ENCODE data around the gene CDC6. TPM values are rescaled to one million over a fixed set of nuclear protein-coding genes. Genes with fewer than 3 reads are reported as not detected.
"Not testable (repeated sequence)": the region's sequence is repeated elsewhere in the genome, so short reads cannot be mapped to it uniquely, and the experiment has no call there.

The CDC6 gene
- total RNA-seq, 2 experiments from 2014 or later, result 105 to 171 TPM

DNA sequence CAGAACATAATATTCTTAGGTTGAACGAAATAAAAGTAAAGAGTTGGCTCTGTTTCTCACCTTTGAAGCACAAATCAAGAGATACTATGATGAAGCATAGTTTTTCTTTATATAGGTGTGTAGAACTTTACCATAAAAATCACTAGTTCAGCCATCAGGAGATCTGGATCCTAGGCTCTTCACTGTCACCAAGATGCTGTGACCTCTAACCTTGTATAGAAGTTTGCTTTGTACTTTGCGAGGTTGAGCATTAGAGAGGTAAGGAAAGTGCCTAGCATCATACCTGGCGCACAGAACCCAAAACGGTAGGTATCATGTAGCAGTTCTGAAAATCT is 553 bp upstream of the CDC6 start:
- POLR2A ChIA-PET, result no interaction called here
- CTCF ChIA-PET, result interaction anchor here (0.6 to 0.8 kb wide), 2 partner anchors 111 to 130 kb away, joined by 3 to 4 read pairs; no protein-coding TSS in a partner anchor
- intact Hi-C loops (cut with DNase I, micrococcal nuclease), result loop anchor here (1.0 to 10.0 kb wide), 16 partner anchors 31 to 1402 kb away; partner anchors contain the start of genes WIPF2 (in 2 of the 2), CASC3 (in 1 of the 2), CSF3 (in 1 of the 2) and LRRC3C (in 1 of the 2)
- Mint-ChIP-seq H3K27me3 (no peaks in the 10 kb centered on the region), H3K36me3 (ENCODE audit: low read depth) (peaks cover 45% of the 10 kb centered on the region), H3K27ac (peak overlapping the region; percentile 86), H3K9me3 (ENCODE audit: low read depth) (no peaks in the 10 kb centered on the region), H3K4me1 (peaks cover 66% of the 10 kb centered on the region), H3K4me3 (peak overlapping the region; percentile 100)
- ATAC-seq (no peak), DNase-seq (no peak)

DNA sequence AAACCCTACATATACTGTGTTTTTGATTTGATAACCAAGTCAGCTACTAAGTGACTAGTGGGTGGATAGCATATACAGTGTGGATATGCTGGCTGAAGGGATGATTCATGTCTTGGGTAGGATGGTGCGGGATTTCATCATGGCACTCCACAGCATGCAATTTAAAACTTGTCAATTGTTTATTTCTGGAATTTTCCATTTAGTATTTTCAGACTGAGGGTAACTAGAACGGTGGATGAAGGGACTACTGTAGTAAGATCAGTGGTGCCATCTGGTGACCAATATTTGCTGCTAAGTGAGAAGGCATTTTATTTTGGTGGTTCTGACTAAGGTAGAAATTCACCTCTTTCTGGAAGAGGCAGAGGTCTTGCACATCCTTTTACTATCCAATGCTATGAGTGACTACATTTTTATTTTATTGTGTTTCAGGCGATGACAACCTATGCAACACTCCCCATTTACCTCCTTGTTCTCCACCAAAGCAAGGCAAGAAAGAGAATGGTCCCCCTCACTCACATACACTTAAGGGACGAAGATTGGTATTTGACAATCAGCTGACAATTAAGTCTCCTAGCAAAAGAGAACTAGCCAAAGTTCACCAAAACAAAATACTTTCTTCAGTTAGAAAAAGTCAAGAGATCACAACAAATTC is 3.1 kb downstream of the CDC6 start:
- no peaks in the 10 kb centered on the region for H3K27me3 Mint-ChIP-seq
- intact Hi-C loops (cut with DNase I, micrococcal nuclease), result loop anchor here (1.0 kb wide), 3 partner anchors 88 to 277 kb away; no protein-coding TSS in a partner anchor
- peaks cover 57% of the 10 kb centered on the region for H3K4me1 Mint-ChIP-seq
- peaks cover 61% of the 10 kb centered on the region for H3K36me3 Mint-ChIP-seq (ENCODE audit: low read depth)
- peak overlapping the region; percentile 73 for H3K27ac Mint-ChIP-seq
- ChIA-PET POLR2A (interaction anchor here (1.4 to 1.8 kb wide), 2 partner anchors 16 to 72 kb away, joined by 9 to 10 read pairs; partner anchors contain the start of gene WIPF2), CTCF (interaction anchor here (0.7 to 4.9 kb wide), 10 partner anchors 10 to 227 kb away, joined by 3 to 34 read pairs (median 4); no protein-coding TSS in a partner anchor)
- peak overlapping the region; percentile 11 for H3K4me3 Mint-ChIP-seq
- ATAC-seq (no peak), DNase-seq (peak; percentile 64)
- H3K9me3 Mint-ChIP-seq (ENCODE audit: low read depth), result no peaks in the 10 kb centered on the region

DNA sequence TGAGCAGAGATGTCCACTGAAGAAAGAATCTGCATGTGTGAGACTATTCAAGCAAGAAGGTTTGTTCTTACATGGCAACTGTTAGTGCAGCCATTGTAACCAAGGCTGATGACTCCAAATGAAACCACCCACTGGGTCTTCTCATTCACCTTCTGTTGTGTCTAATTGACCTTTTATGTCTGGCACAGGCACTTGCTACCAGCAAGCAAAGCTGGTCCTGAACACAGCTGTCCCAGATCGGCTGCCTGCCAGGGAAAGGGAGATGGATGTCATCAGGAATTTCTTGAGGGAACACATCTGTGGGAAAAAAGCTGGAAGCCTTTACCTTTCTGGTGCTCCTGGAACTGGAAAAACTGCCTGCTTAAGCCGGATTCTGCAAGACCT is 3.6 kb downstream of the CDC6 start:
- Mint-ChIP-seq H3K4me1 (peaks cover 62% of the 10 kb centered on the region), H3K36me3 (ENCODE audit: low read depth) (peaks cover 66% of the 10 kb centered on the region), H3K27ac (peak overlapping the region; percentile 73), H3K27me3 (no peaks in the 10 kb centered on the region), H3K9me3 (ENCODE audit: low read depth) (no peaks in the 10 kb centered on the region), H3K4me3 (peak overlapping the region; percentile 11)
- no peak for DNase-seq
- intact Hi-C loops (cut with DNase I, micrococcal nuclease), result no loop called here
- CTCF ChIA-PET, result interaction anchor here (0.5 to 4.9 kb wide), 9 partner anchors 10 to 228 kb away, joined by 3 to 34 read pairs (median 4); no protein-coding TSS in a partner anchor
- no peak for ATAC-seq
- POLR2A ChIA-PET, result interaction anchor here (0.9 kb wide), 1 partner anchor 17 kb away, joined by 3 read pairs; no protein-coding TSS in a partner anchor

DNA sequence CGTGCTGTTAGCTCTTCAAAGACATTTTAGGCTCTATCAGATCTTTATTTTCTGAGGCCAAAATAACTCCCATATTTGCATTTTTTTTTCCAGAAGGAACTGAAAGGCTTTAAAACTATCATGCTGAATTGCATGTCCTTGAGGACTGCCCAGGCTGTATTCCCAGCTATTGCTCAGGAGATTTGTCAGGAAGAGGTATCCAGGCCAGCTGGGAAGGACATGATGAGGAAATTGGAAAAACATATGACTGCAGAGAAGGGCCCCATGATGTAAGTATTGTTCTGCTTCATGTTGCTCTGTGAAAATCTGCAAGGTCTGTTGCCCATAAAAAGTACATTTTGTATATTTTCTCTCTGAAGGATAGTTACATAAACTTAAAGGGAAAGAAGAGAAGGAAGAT is 5.7 kb downstream of the CDC6 start:
- intact Hi-C loops (cut with DNase I, micrococcal nuclease), result no loop called here
- Mint-ChIP-seq H3K27me3 (no peaks in the 10 kb centered on the region), H3K27ac (no peak overlapping the region), H3K4me1 (peaks cover 46% of the 10 kb centered on the region), H3K4me3 (no peak overlapping the region), H3K36me3 (ENCODE audit: low read depth) (peaks cover 73% of the 10 kb centered on the region), H3K9me3 (ENCODE audit: low read depth) (no peaks in the 10 kb centered on the region)
- ChIA-PET POLR2A (interaction anchor here (0.6 to 1.4 kb wide), 4 partner anchors 12 to 1371 kb away, joined by 3 to 5 read pairs (median 4); no protein-coding TSS in a partner anchor), CTCF (interaction anchor here (0.7 to 2.5 kb wide), 7 partner anchors 9 to 267 kb away, joined by 3 to 15 read pairs (median 4); no protein-coding TSS in a partner anchor)
- DNase-seq (no peak), ATAC-seq (no peak)

DNA sequence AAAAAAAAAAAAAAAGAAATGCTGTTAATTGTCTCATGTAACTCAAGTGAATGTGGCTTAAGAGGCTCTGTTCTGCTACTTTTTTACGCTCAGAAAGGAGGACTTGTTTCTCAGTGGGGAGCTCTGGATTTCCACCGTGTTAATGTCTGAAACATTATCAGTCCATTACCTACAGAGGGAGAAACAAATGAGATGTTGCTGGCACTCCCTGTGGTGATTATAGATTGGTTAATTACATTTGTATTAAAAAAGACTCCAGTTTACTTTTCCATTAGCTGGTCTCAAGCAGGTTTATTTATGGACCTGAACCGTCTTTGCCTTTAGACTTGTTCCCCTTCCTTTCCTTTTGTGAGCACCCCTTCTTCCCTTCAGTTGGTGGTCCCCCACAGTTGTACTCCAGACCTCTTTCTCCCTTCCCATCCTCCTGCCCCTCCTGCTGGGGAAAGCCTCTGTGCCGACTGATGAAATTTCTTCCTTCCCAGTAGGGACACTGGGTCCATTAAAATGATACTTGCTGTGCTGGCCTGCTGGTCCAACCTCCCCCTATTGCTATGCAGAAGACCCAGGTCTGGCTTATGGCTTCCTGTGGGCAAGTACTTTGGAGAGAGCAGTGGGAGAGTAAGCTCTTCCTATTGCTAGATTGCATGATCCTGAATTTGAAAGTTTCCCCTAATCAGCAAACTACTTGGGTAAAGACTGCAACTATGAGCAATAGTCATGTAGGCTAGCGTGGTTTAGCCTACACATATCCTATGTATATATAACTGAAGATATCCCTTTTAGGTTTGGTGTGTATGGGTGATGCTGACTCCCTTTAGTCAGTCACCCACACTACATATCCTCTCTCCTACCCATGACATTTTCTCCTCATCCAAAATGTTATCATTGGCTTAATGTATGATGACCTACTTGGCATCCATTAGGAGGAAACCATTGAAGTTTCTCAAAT is 8.1 kb downstream of the CDC6 start:
- Mint-ChIP-seq H3K9me3 (ENCODE audit: low read depth) (no peaks in the 10 kb centered on the region), H3K27ac (no peak overlapping the region), H3K36me3 (ENCODE audit: low read depth) (peaks cover 71% of the 10 kb centered on the region), H3K27me3 (no peaks in the 10 kb centered on the region), H3K4me1 (peaks cover 29% of the 10 kb centered on the region), H3K4me3 (no peak overlapping the region)
- POLR2A ChIA-PET, result interaction anchor here (0.9 to 2.1 kb wide), 3 partner anchors 12 to 49 kb away, joined by 3 to 8 read pairs (median 3); no protein-coding TSS in a partner anchor
- intact Hi-C loops (cut with DNase I, micrococcal nuclease), result no loop called here
- CTCF ChIA-PET, result interaction anchor here (0.6 to 0.9 kb wide), 4 partner anchors 76 to 285 kb away, joined by 3 to 7 read pairs (median 4); no protein-coding TSS in a partner anchor
- ATAC-seq (peak; percentile 89), DNase-seq (no peak)

DNA sequence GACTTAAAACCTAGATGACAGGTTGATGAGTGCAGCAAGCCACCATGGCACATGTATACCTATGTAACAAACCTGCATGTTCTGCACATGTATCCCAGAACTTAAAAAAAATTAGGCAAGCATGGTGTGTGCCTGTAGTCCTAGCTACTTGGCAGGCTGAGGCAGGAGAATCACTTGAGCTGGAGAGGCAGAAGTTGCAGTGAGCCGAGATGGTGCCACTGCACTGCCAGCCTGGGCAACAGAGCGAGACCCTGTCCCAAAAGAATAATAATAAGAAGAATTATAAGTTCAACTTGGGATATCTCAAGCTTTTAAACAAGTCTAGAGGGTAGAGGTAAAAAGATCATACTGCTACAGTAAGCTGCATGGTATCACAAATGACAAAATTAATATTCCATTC is 9.8 kb downstream of the CDC6 start:
- CTCF ChIA-PET, result interaction anchor here (0.6 to 1.4 kb wide), 2 partner anchors 13 to 105 kb away, joined by 3 to 4 read pairs; no protein-coding TSS in a partner anchor
- Mint-ChIP-seq H3K27ac (no peak overlapping the region), H3K4me3 (no peak overlapping the region), H3K27me3 (no peaks in the 10 kb centered on the region), H3K36me3 (ENCODE audit: low read depth) (peaks cover 75% of the 10 kb centered on the region), H3K4me1 (peaks cover 21% of the 10 kb centered on the region), H3K9me3 (ENCODE audit: low read depth) (no peaks in the 10 kb centered on the region)
- no peak for ATAC-seq
- POLR2A ChIA-PET, result interaction anchor here (0.6 to 0.7 kb wide), 4 partner anchors 8 to 42 kb away, joined by 3 to 5 read pairs (median 3); no protein-coding TSS in a partner anchor
- no peak for DNase-seq
- intact Hi-C loops (cut with DNase I, micrococcal nuclease), result no loop called here

DNA sequence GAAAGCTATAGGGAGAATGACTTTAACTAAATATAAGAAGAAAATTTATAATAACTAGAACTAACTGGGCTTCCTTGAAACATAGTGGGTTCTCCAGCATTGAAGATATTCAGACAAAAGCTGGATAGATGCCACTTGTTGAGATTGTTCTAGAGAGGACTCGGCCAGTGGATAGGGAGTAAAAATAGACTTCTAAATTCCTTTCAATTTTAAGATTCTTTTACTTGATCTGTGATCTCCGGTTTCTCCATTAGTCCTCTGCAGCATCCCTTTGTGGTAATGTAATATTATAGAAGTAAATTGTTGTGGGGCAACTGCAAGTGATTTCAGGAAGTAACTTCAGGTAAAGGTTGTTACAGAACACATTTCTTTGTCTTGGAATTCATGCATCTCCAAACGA is 11.0 kb downstream of the CDC6 start:
- Mint-ChIP-seq H3K27me3 (no peaks in the 10 kb centered on the region), H3K4me1 (peaks cover 24% of the 10 kb centered on the region), H3K27ac (no peak overlapping the region), H3K36me3 (ENCODE audit: low read depth) (peaks cover 80% of the 10 kb centered on the region), H3K9me3 (ENCODE audit: low read depth) (no peaks in the 10 kb centered on the region), H3K4me3 (no peak overlapping the region)
- intact Hi-C loops (cut with DNase I, micrococcal nuclease), result no loop called here
- DNase-seq (no peak), ATAC-seq (no peak)
- ChIA-PET CTCF (interaction anchor here (0.7 to 9.5 kb wide), 6 partner anchors 8 to 277 kb away, joined by 3 to 125 read pairs (median 4); no protein-coding TSS in a partner anchor), POLR2A (interaction anchor here (0.6 to 1.9 kb wide), 3 partner anchors 8 to 15 kb away, joined by 3 to 5 read pairs (median 3); no protein-coding TSS in a partner anchor)

DNA sequence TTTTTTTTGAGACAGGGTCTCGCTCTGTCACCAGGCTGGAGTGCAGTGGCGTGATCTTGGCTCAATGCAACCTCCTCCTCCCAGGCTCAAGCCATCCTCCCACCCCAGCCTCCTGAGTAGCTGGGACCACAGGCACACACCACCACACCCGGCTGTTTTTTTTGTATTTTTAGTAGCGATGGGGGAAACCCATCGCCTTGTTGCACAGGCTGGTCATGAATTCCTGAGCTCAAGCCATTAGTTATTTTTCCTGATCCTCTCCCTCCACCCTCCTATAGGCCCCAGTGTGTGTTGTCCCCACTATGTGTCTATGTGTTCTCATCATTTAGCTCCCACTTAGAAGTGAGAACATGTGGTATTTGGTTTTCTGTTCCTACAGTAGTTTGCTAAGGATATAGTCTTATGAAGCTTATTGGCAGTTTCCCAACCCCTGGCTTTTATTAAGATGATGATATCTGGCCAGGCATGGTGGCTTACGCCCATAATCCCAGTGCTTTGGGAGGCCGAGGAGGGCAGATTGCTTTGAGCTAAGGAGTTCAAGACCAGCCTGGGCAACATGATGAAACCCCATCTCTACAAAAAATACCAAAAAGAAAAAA is 11.6 kb downstream of the CDC6 start:
- H3K27ac Mint-ChIP-seq; DNase-seq; H3K4me3 Mint-ChIP-seq; ATAC-seq; H3K27me3 Mint-ChIP-seq; intact Hi-C loops (cut with DNase I, micrococcal nuclease); H3K9me3 Mint-ChIP-seq (ENCODE audit: low read depth): not testable (repeated sequence)
- peaks cover 80% of the 10 kb centered on the region for H3K36me3 Mint-ChIP-seq (ENCODE audit: low read depth)
- ChIA-PET POLR2A (interaction anchor here (0.7 to 1.9 kb wide), 3 partner anchors 8 to 91 kb away, joined by 3 to 8 read pairs (median 5); no protein-coding TSS in a partner anchor), CTCF (interaction anchor here (0.7 to 9.5 kb wide), 7 partner anchors 9 to 345 kb away, joined by 3 to 125 read pairs (median 5); no protein-coding TSS in a partner anchor)
- H3K4me1 Mint-ChIP-seq, result peaks cover 26% of the 10 kb centered on the region

DNA sequence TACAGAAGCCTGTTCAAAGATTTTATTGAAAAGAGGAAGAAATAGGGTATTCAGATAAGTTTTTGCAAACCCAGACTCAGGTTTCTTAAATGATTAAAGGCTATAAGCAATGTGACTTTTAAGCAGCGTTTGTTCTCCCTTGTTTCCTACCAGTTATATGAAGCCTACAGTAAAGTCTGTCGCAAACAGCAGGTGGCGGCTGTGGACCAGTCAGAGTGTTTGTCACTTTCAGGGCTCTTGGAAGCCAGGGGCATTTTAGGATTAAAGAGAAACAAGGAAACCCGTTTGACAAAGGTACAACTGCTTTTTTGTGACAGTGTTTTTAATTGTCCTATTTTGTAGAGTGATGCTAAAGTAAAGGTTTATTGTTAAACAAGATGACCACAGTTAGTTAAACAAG is 13.6 kb downstream of the CDC6 start:
- CTCF ChIA-PET, result interaction anchor here (0.6 to 9.5 kb wide), 3 partner anchors 11 to 53 kb away, joined by 3 to 125 read pairs (median 34); no protein-coding TSS in a partner anchor
- intact Hi-C loops (cut with DNase I, micrococcal nuclease), result no loop called here
- H3K27me3 Mint-ChIP-seq, result no peaks in the 10 kb centered on the region
- no peak for ATAC-seq
- H3K4me1 Mint-ChIP-seq, result peaks cover 16% of the 10 kb centered on the region
- peaks cover 68% of the 10 kb centered on the region for H3K36me3 Mint-ChIP-seq (ENCODE audit: low read depth)
- H3K27ac Mint-ChIP-seq, result no peak overlapping the region
- no peak overlapping the region for H3K4me3 Mint-ChIP-seq
- no peaks in the 10 kb centered on the region for H3K9me3 Mint-ChIP-seq (ENCODE audit: low read depth)
- POLR2A ChIA-PET, result interaction anchor here (0.7 kb wide), 1 partner anchor 27 kb away, joined by 3 read pairs; no protein-coding TSS in a partner anchor
- DNase-seq, result no peak

DNA sequence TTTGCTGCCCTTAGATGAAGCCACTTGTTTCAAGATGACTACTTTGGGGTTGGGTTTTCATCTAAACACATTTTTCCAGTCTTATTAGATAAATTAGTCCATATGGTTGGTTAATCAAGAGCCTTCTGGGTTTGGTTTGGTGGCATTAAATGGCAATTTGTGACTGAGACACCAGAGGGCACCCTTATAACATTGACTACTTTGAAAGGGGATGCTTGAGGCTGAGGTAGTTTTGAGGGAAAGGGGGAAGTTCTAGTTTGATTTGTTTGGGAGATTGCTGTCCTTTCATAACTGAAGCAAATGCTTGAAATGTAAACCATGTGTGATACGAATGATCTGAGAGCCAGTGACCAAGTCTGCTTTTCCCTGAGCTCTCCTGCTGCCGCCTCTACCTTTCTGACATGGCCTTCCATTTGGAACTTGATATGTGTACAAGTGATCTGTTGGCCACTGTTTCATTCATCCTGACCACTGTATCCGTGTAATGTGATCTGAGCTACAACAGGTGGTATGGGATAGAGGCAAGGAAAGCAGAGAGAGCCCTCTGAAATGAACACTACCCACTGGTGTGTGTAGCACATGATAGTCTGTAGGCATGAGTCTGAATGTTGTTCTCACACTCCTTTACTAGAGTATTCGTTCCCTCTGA is 15.5 kb downstream of the CDC6 start:
- no peaks in the 10 kb centered on the region for H3K27me3 Mint-ChIP-seq
- ATAC-seq (no peak), DNase-seq (peak; percentile 53)
- no peak overlapping the region for H3K4me3 Mint-ChIP-seq
- intact Hi-C loops (cut with DNase I, micrococcal nuclease), result loop anchor here (1.0 kb wide), 2 partner anchors 38 to 52 kb away; no protein-coding TSS in a partner anchor
- ChIA-PET CTCF (interaction anchor here (0.8 to 9.5 kb wide), 20 partner anchors 10 to 331 kb away, joined by 3 to 125 read pairs (median 5); no protein-coding TSS in a partner anchor), POLR2A (interaction anchor here (0.6 kb wide), 1 partner anchor 8 kb away, joined by 3 read pairs; no protein-coding TSS in a partner anchor)
- H3K27ac Mint-ChIP-seq, result peak overlapping the region; percentile 59
- H3K9me3 Mint-ChIP-seq (ENCODE audit: low read depth), result no peaks in the 10 kb centered on the region
- peaks cover 16% of the 10 kb centered on the region for H3K4me1 Mint-ChIP-seq
- H3K36me3 Mint-ChIP-seq (ENCODE audit: low read depth), result peaks cover 60% of the 10 kb centered on the region

All from activated CD4-positive, alpha-beta T cell treated with anti-CD3 and anti-CD28 coated beads for 36 hours (primary cell).